HG03196 (cell line): ENCODE data around the gene NFRKB.
"Not testable (repeated sequence)": the region's sequence is repeated elsewhere in the genome, so short reads cannot be mapped to it uniquely, and the experiment has no call there.

Experiments
- ATAC-seq: cut with Tn5 transposase; IDR thresholded peaks from one replicate; pipeline ENCODE4 v1.9.1; 2021; ENCODE audit not compliant: unreplicated experiment

The NFRKB gene

GRCh38 chr11:129894278-129895125 lies 876 bp downstream of the NFRKB start:
- ATAC-seq, result no peak

- ATAC-seq, result no peak
These were observed 6.9 kb downstream of the NFRKB start for GRCh38 chr11:129888451-129888850.

GRCh38 chr11:129885381-129885780 lies 10.0 kb downstream of the NFRKB start:
- no peak for ATAC-seq

GRCh38 chr11:129884581-129884980 lies 10.8 kb downstream of the NFRKB start:
- ATAC-seq, result no peak

- no peak for ATAC-seq
These were observed 13.7 kb downstream of the NFRKB start for GRCh38 chr11:129881570-129882170.

- no peak for ATAC-seq
These were observed 15.1 kb downstream of the NFRKB start for GRCh38 chr11:129880311-129880710.

- ATAC-seq, result no peak
These were observed 23.5 kb downstream of the NFRKB start for GRCh38 chr11:129871914-129872313.

- not testable (repeated sequence) for ATAC-seq
These were observed 26.8 kb downstream of the NFRKB start for GRCh38 chr11:129868626-129869025.

GRCh38 chr11:129866311-129866710 lies 29.1 kb downstream of the NFRKB start:
- ATAC-seq, result no peak

- no peak for ATAC-seq
These were observed 29.7 kb downstream of the NFRKB start for GRCh38 chr11:129865701-129866100.

GRCh38 chr11:129864811-129865210 lies 30.6 kb downstream of the NFRKB start:
- no peak for ATAC-seq

GRCh38 chr11:129861702-129862522 lies 33.5 kb downstream of the NFRKB start:
- no peak for ATAC-seq

GRCh38 chr11:129856036-129856435 lies 39.3 kb downstream of the NFRKB start:
- no peak for ATAC-seq

- no peak for ATAC-seq
These were observed 40.3 kb downstream of the NFRKB start for GRCh38 chr11:129855086-129855485.

GRCh38 chr11:129854232-129854805 lies 41.1 kb downstream of the NFRKB start:
- ATAC-seq, result no peak

- no peak for ATAC-seq
These were observed 41.7 kb downstream of the NFRKB start for GRCh38 chr11:129853518-129854231.

GRCh38 chr11:129852125-129852740 lies 43.1 kb downstream of the NFRKB start:
- no peak for ATAC-seq

GRCh38 chr11:129849447-129850130 lies 45.8 kb downstream of the NFRKB start:
- no peak for ATAC-seq

GRCh38 chr11:129847361-129847760 lies 48.0 kb downstream of the NFRKB start:
- ATAC-seq, result not testable (repeated sequence)
